Vagina (tissue), 2 donors: ENCODE data around the gene PRKCE. TPM values are rescaled to one million over a fixed set of nuclear protein-coding genes. Genes with fewer than 3 reads are reported as not detected.

Source experiments
- DNase-seq, 2 donors: peaks; one replicate each; pipeline ENCODE4 v3.0.0-alpha.2; 2017; ENCODE audit errors: extremely low spot score in 2 of 2
- H3K27ac ChIP-seq: fragments of 200-600 bp; sonication (generic); one replicate; pipeline ENCODE4 v1.5.1; 2019
- H3K27me3 ChIP-seq: fragments of 200-600 bp; sonication (generic); one replicate; pipeline ENCODE4 v1.5.1; 2019
- H3K36me3 ChIP-seq, 2 donors: fragments of 200-600 bp; sonication (generic); one replicate each; pipeline ENCODE4 v1.5.1; 2017 to 2019
- H3K4me1 ChIP-seq: fragments of 200-600 bp; sonication (generic); one replicate; pipeline ENCODE4 v1.5.1; 2019
- H3K4me3 ChIP-seq, 2 donors: fragments of 200-600 bp; sonication (generic); 1 replicate in 1 of 2; 2 replicates in 1 of 2; pipeline ENCODE4 v1.5.1; 2016 to 2019
- H3K9me3 ChIP-seq: fragments of 200-600 bp; sonication (generic); one replicate; pipeline ENCODE4 v1.5.1; 2019
- POLR2A ChIP-seq, 2 donors: fragments of 450-650 bp; IDR thresholded peaks; one replicate each; pipeline ENCODE4 v1.6.1; 2017; ENCODE audit warnings: antibody characterized with exemption in 2 of 2, mild to moderate bottlenecking in 2 of 2, moderate library complexity in 2 of 2
- POLR2AphosphoS5 ChIP-seq, 2 donors: sonication (generic); formaldehyde crosslinking; IDR thresholded peaks; one replicate each; pipeline ENCODE4 v1.9.0; 2017; ENCODE audit warnings: antibody characterized with exemption in 2 of 2, mild to moderate bottlenecking in 2 of 2, low read depth in 1 of 2; ENCODE audit not compliant: insufficient read depth in 1 of 2
- intact Hi-C: fragments of 100-400 bp; cut with DNase I; formaldehyde crosslinking; loops from one replicate; pipeline ENCODE4 v1.15.1; 2023
- total RNA-seq: library from RNA; depleted of rRNA; stranded (reverse); fragments of >200 nt; gene quantifications from one replicate; pipeline ENCODE4 v1.2.3, GENCODE V29; 2016
- TF ChIP-seq, protein P1 (sequence below), 3 experiments: fragments of 450-650 bp in 2 of 3; fragments of 200-600 bp in 1 of 3; sonication (generic) in 1 of 3; IDR thresholded peaks; one replicate each; pipeline ENCODE4 v1.5.1; 2017 to 2019; ENCODE audit warnings: antibody characterized with exemption in 3 of 3, mild to moderate bottlenecking in 2 of 3, moderate library complexity in 2 of 3

PRKCE gene
- total RNA-seq, 1 donor from 2014 or later: 11.8 TPM

DNA sequence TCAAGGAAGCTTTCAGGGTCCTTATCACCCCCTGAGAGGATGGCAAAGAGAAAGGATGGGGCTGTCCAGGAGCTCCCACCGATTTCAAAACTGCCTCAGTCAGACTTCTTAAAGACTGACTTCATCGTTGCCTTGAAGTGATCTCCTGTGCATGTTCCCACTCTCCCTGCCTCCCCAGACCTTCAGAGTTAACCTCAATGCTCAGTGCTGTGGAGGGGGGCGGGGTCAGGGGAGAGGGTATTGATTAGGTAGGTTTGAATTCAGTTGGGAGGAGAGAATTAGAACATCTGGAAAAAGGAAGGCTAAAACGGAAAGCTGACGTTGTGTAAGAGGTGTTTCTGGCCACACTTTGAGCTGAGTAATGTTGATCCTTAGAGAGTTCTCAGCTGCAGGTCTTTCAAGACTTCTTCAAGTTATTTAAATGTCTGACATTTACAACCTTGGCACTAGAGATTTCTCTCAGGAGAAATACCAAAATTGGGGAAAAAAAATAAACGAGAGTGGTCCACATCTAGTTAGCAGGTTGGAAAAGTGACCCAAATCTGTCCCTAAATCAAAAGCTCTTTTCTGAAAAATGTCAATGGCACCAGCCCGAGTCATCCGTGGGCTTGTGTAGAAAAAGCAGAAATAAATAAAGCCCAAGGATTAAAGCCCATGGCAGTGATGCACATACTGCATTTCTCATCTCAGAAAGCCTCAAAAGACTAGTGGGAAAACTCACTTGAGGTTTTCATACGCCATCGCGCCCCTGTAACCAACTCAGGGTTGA is 511.0 kb downstream of the PRKCE start:
- DNase-seq: no peak
- no peak for TF ChIP-seq POLR2A (IDR thresholded peaks at IDR 0.05)
- no peak for TF ChIP-seq POLR2AphosphoS5 (IDR thresholded peaks at IDR 0.05; ENCODE audit: insufficient read depth in 1 of 2, low read depth in 1 of 2)
- TF ChIP-seq, protein P1, sequence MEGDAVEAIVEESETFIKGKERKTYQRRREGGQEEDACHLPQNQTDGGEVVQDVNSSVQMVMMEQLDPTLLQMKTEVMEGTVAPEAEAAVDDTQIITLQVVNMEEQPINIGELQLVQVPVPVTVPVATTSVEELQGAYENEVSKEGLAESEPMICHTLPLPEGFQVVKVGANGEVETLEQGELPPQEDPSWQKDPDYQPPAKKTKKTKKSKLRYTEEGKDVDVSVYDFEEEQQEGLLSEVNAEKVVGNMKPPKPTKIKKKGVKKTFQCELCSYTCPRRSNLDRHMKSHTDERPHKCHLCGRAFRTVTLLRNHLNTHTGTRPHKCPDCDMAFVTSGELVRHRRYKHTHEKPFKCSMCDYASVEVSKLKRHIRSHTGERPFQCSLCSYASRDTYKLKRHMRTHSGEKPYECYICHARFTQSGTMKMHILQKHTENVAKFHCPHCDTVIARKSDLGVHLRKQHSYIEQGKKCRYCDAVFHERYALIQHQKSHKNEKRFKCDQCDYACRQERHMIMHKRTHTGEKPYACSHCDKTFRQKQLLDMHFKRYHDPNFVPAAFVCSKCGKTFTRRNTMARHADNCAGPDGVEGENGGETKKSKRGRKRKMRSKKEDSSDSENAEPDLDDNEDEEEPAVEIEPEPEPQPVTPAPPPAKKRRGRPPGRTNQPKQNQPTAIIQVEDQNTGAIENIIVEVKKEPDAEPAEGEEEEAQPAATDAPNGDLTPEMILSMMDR (IDR thresholded peaks at IDR 0.05): no peak
- intact Hi-C loops: no loop called here
- H3K9me3 ChIP-seq: no peaks in the 10 kb centered on the region
- H3K27ac ChIP-seq: peak overlapping the region; percentile 47
- no peaks in the 10 kb centered on the region for H3K36me3 ChIP-seq
- no peaks in the 10 kb centered on the region for H3K27me3 ChIP-seq
- H3K4me3 ChIP-seq: no peak overlapping the region
- peaks cover 38% of the 10 kb centered on the region for H3K4me1 ChIP-seq

GRCh38 chr2:46163098-46163430 is 511.6 kb downstream of the PRKCE start:
- intact Hi-C loops: no loop called here
- H3K27ac ChIP-seq: no peak overlapping the region

DNA sequence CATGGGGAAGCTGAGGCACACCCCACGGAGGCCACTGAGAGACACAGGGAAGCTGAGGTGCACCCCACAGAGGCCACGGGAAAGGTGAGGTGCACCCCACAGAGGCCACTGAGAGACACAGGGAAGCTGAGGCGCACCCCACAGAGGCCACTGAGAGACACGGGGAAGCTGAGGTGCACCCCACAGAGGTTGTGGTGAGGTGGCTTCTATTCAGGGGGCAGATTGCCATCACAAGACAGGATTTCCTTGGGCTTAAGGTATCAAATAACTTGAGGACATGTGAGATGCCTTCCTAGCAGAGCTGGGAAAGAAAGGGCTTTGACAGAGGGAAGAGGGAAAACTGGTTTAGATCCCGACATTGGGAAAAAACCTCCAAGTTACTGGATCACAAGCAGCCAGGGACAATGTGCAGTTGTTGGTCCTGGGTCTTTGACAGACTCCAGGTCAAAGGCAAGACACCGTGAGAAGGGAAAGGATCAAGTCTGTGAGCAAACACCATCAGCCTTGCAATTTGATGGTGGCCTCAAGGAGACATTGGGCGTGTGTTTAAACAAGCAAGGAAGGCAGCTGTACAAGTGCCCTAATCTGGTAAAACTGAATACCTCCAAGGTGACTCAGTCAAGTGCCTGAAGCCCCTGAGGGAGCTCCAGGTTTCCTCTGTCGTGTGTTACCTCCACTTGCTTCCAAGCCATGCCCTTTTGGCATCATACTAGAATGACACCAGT is 512.5 kb downstream of the PRKCE start:
- TF ChIP-seq POLR2AphosphoS5 (IDR thresholded peaks at IDR 0.05; ENCODE audit: insufficient read depth in 1 of 2, low read depth in 1 of 2) (no peak), POLR2A (IDR thresholded peaks at IDR 0.05) (no peak)
- TF ChIP-seq, protein P1 (IDR thresholded peaks at IDR 0.05): no peak
- H3K4me3 ChIP-seq: no peak overlapping the region
- DNase-seq: no peak
- no peaks in the 10 kb centered on the region for H3K27me3 ChIP-seq
- H3K27ac ChIP-seq: peak overlapping the region; percentile 57
- H3K9me3 ChIP-seq: no peaks in the 10 kb centered on the region
- H3K4me1 ChIP-seq: peaks cover 38% of the 10 kb centered on the region
- intact Hi-C loops: no loop called here
- no peaks in the 10 kb centered on the region for H3K36me3 ChIP-seq

More at GRCh38 chr2:46163098-46163430, 511.6 kb downstream of the PRKCE start:
- no peak overlapping the region for H3K4me3 ChIP-seq
- no peaks in the 10 kb centered on the region for H3K36me3 ChIP-seq
- no peaks in the 10 kb centered on the region for H3K27me3 ChIP-seq
- peaks cover 38% of the 10 kb centered on the region for H3K4me1 ChIP-seq
- TF ChIP-seq POLR2A (IDR thresholded peaks at IDR 0.05): no peak
- TF ChIP-seq, protein P1 (IDR thresholded peaks at IDR 0.05): no peak
- no peak for TF ChIP-seq POLR2AphosphoS5 (IDR thresholded peaks at IDR 0.05; ENCODE audit: insufficient read depth in 1 of 2, low read depth in 1 of 2)
- no peak for DNase-seq
- no peaks in the 10 kb centered on the region for H3K9me3 ChIP-seq

DNA sequence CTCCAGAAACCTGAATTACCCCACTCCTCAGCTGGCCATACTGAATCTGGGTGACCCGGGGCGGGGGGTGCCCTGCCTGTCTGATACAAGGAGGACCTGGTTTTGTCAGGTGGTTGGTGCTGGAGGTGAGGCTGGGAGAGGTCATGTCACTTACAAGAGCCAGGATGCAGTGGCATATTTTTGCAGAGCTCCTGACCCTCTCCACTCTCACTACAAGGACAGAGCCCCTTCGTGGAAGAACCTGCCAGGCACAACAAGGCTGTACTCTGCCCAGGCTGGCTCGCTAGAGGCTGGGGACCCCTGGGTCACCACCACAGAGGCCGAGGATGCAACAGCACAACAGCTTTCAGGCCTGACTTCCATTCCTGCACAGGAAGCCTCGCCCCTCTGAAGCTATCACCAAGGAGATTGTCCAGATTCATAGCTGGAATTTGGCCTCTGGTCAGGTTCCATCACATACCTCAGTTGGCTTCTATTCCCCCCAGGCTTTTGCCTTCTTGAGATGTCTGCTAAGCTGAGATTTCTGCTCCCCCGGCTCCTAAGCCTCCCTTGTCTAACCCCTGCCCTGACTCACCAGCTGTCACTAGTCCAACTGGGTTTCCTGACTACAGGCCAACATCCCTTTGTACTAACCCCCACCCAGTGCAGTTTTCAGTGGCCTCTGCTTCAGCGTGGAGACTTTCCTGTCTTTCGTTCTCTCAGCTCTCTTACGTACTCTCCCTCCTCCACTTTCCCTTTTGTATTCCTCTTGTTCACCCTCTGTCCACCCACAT is 513.2 kb downstream of the PRKCE start:
- H3K4me1 ChIP-seq: peaks cover 38% of the 10 kb centered on the region
- DNase-seq: no peak

More for the DNA sequence above, 513.2 kb downstream of the PRKCE start:
- H3K27ac ChIP-seq: peak overlapping the region; percentile 57
- H3K36me3 ChIP-seq: no peaks in the 10 kb centered on the region
- H3K4me3 ChIP-seq: no peak overlapping the region
- intact Hi-C loops: no loop called here
- no peaks in the 10 kb centered on the region for H3K27me3 ChIP-seq
- no peaks in the 10 kb centered on the region for H3K9me3 ChIP-seq
- TF ChIP-seq, protein P1 (IDR thresholded peaks at IDR 0.05): no peak
- peak; percentile 27 to 59 for TF ChIP-seq POLR2AphosphoS5 (IDR thresholded peaks at IDR 0.05; ENCODE audit: insufficient read depth in 1 of 2, low read depth in 1 of 2)
